Body of pancreas (tissue), 4 donors: ENCODE measurements around the gene ATRIP. TPM values are rescaled to one million over a fixed set of nuclear protein-coding genes. Genes with fewer than 3 reads are reported as not detected.

Source experiments
- ATAC-seq: fragments of 150-250 bp; one replicate; pipeline ENCODE4 v1.9.1; 2016
- DNase-seq, 4 donors: peaks; one replicate each; pipeline ENCODE4 v3.0.0-alpha.2; 2019
- H3K27ac ChIP-seq, 4 donors: fragments of 200-600 bp; sonication (generic); 1 replicate in 3 of 4; 2 replicates in 1 of 4; pipeline versions ENCODE4 v1.5.1 to v1.6.1; 2016 to 2019; ENCODE audit warnings: mild to moderate bottlenecking in 1 of 4, mixed read lengths in 1 of 4, moderate library complexity in 1 of 4
- H3K27me3 ChIP-seq, 2 donors: fragments of 200-600 bp; sonication (generic); one replicate each; pipeline ENCODE4 v1.6.0; 2016; ENCODE audit warnings: mild to moderate bottlenecking in 1 of 2
- H3K36me3 ChIP-seq, 2 donors: fragments of 200-600 bp; sonication (generic); replicated peaks in 1 of 2; 2 replicates each; pipeline ENCODE4 v1.5.1; 2016; ENCODE audit warnings: low read depth in 2 of 2; ENCODE audit not compliant: insufficient read depth in 1 of 2
- H3K4me1 ChIP-seq: fragments of 200-600 bp; sonication (generic); one replicate; pipeline ENCODE4 v1.6.0; 2016
- H3K4me3 ChIP-seq, 2 donors: fragments of 200-600 bp; sonication (generic); 1 replicate in 1 of 2; 2 replicates in 1 of 2; pipeline ENCODE4 v1.5.1; 2016 to 2019
- H3K9me3 ChIP-seq, 3 donors: fragments of 200-600 bp; sonication (generic); 1 replicate in 2 of 3; 2 replicates in 1 of 3; pipeline ENCODE4 v1.5.1; 2016
- CTCF ChIP-seq, 7 experiments: fragments of 450-650 bp in 4 of 7; fragments of 200-600 bp in 3 of 7; sonication (generic) in 3 of 7; IDR thresholded peaks; one replicate each; pipeline ENCODE4 v1.5.1; 2016 to 2019; ENCODE audit warnings: antibody characterized with exemption in 7 of 7
- POLR2A ChIP-seq, 3 donors: fragments of 450-650 bp; IDR thresholded peaks; one replicate each; pipeline ENCODE4 v1.6.1; 2016; ENCODE audit warnings: antibody characterized with exemption in 3 of 3, mild to moderate bottlenecking in 2 of 3
- WGBS, 2 donors: methylation state at CpG; one replicate each; pipeline ENCODE4 v1.1.5; 2017; 5-methylcytosine and 5-hydroxymethylcytosine counted together
- intact Hi-C: fragments of 100-400 bp; cut with DNase I; formaldehyde crosslinking; loops from one replicate; pipeline ENCODE4 v1.15.1; 2023
- total RNA-seq, 2 donors: library from RNA; depleted of rRNA; stranded (reverse); fragments of >200 nt; gene quantifications; one replicate each; pipeline ENCODE4 v1.1.0, GENCODE V29; 2016

Gene ATRIP
- total RNA-seq, 2 donors from 2014 or later = 2.6 to 4.3 TPM

- H3K36me3 ChIP-seq = peaks cover 0 to 4% of the 10 kb centered on the region in 2 donors
- peaks cover 31% of the 10 kb centered on the region for H3K4me1 ChIP-seq
- intact Hi-C loops = no loop called here
- peak overlapping the region; percentile 61 to 78 for H3K4me3 ChIP-seq
- DNase-seq (no peak), ATAC-seq (peak; percentile 1)
- TF ChIP-seq POLR2A (IDR thresholded peaks at IDR 0.05) (no peak), CTCF (IDR thresholded peaks at IDR 0.05) (no peak)
- no peaks in the 10 kb centered on the region for H3K9me3 ChIP-seq
- 1 to 2% methylated on average over 21 of the region's 21 CpGs for WGBS, 2 donors
- no peaks in the 10 kb centered on the region for H3K27me3 ChIP-seq
- H3K27ac ChIP-seq = peak overlapping the region; percentile 71 to 93 (median 85)
These were observed 6.0 kb upstream of the ATRIP start for GRCh38 chr3:48440590-48440958.

- H3K36me3 ChIP-seq = peaks cover 0 to 4% of the 10 kb centered on the region in 2 donors
- intact Hi-C loops = no loop called here
- no peak for ATAC-seq
- no peak overlapping the region for H3K27ac ChIP-seq
- no peak overlapping the region for H3K4me3 ChIP-seq
- DNase-seq = no peak
- no peaks in the 10 kb centered on the region for H3K27me3 ChIP-seq
- H3K9me3 ChIP-seq = no peaks in the 10 kb centered on the region
- TF ChIP-seq POLR2A (IDR thresholded peaks at IDR 0.05) (no peak), CTCF (IDR thresholded peaks at IDR 0.05) (no peak)
- 82% methylated on average over 6 of the region's 6 CpGs for WGBS, 2 donors
- peaks cover 31% of the 10 kb centered on the region for H3K4me1 ChIP-seq
These were observed 4.6 kb upstream of the ATRIP start for GRCh38 chr3:48441940-48442339.

GRCh38 chr3:48445277-48445882, 1.2 kb upstream of the ATRIP start:
- Histone ChIP-seq H3K27ac (peak overlapping the region in 1 of 4 donors; percentile 89), H3K27me3 (no peaks in the 10 kb centered on the region), H3K4me1 (peaks cover 29% of the 10 kb centered on the region), H3K36me3 (peaks cover 0 to 4% of the 10 kb centered on the region in 2 donors), H3K9me3 (no peaks in the 10 kb centered on the region), H3K4me3 (no peak overlapping the region)
- 55 to 59% methylated on average over 6 of the region's 6 CpGs for WGBS, 2 donors
- ATAC-seq (no peak), DNase-seq (no peak)
- no peak for TF ChIP-seq CTCF (IDR thresholded peaks at IDR 0.05)
- no peak for TF ChIP-seq POLR2A (IDR thresholded peaks at IDR 0.05)
- intact Hi-C loops = no loop called here

GRCh38 chr3:48446043-48446424, 503 bp upstream of the ATRIP start:
- 11 to 13% methylated on average over 6 of the region's 6 CpGs for WGBS, 2 donors
- H3K36me3 ChIP-seq = peaks cover 0 to 4% of the 10 kb centered on the region in 2 donors
- no peaks in the 10 kb centered on the region for H3K27me3 ChIP-seq
- intact Hi-C loops = no loop called here
- no peak for DNase-seq
- peaks cover 27% of the 10 kb centered on the region for H3K4me1 ChIP-seq
- ATAC-seq = no peak
- H3K27ac ChIP-seq = peak overlapping the region; percentile 70 to 89 (median 77)
- H3K4me3 ChIP-seq = peak overlapping the region; percentile 39 to 56
- no peaks in the 10 kb centered on the region for H3K9me3 ChIP-seq
- no peak for TF ChIP-seq POLR2A (IDR thresholded peaks at IDR 0.05)
- TF ChIP-seq CTCF (IDR thresholded peaks at IDR 0.05) = no peak

GRCh38 chr3:48451270-48451669, 4.7 kb downstream of the ATRIP start:
- intact Hi-C loops = no loop called here
- Histone ChIP-seq H3K4me3 (no peak overlapping the region), H3K27ac (no peak overlapping the region), H3K36me3 (peaks cover 0 to 1% of the 10 kb centered on the region in 2 donors), H3K4me1 (peaks cover 9% of the 10 kb centered on the region), H3K9me3 (no peaks in the 10 kb centered on the region), H3K27me3 (no peaks in the 10 kb centered on the region)
- TF ChIP-seq CTCF (IDR thresholded peaks at IDR 0.05) = no peak
- no peak for TF ChIP-seq POLR2A (IDR thresholded peaks at IDR 0.05)
- 54 to 57% methylated on average over 1 of the region's 1 CpG for WGBS, 2 donors
- ATAC-seq (no peak), DNase-seq (no peak)
